ENCODE results near the gene BMP8A.

DNA sequence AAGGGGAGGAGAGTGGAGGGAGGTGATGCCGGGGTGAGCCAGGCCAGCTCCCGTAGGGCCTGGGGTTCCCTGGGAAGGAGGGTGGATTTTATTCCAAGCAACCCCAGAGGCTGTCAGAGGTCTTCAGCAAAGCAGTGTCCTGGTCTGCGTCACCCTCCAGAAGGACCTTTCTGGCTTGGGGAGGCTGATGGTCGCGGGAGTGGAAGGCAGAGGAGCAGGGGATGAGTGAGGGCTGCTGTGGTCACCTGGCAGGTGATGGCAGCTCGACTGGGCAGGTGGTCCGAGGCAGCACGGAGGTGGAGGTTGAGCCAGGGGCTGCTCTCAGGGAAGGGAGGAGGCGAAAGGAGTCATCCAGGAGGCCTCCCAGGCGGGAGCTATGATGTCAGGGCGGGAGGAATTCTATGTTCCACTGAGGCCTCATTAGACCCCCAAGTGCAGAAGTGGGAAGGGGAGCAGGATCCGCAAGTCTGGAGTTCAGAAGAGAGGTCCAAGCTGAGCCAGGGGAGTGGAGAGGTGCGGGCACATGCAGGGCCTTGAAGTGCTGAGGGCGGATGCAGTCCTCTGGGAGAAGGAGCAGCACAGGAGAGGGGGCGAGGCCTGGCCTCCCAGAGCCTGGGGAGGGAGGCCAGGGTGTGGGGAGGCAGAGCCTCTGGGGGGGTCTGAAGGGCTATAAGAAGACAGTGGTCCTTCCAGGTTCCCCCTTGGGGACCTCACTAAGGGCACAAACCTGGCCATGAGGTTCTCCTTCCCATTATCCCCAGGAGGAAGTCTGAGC, 33.3 kb downstream of the BMP8A start:
- TF ChIP-seq, protein P1, sequence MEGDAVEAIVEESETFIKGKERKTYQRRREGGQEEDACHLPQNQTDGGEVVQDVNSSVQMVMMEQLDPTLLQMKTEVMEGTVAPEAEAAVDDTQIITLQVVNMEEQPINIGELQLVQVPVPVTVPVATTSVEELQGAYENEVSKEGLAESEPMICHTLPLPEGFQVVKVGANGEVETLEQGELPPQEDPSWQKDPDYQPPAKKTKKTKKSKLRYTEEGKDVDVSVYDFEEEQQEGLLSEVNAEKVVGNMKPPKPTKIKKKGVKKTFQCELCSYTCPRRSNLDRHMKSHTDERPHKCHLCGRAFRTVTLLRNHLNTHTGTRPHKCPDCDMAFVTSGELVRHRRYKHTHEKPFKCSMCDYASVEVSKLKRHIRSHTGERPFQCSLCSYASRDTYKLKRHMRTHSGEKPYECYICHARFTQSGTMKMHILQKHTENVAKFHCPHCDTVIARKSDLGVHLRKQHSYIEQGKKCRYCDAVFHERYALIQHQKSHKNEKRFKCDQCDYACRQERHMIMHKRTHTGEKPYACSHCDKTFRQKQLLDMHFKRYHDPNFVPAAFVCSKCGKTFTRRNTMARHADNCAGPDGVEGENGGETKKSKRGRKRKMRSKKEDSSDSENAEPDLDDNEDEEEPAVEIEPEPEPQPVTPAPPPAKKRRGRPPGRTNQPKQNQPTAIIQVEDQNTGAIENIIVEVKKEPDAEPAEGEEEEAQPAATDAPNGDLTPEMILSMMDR (IDR thresholded peaks at IDR 0.05; ENCODE audit: low read depth, low read length) = no peak
- no peak for TF ChIP-seq EZH2phosphoT487 (IDR thresholded peaks at IDR 0.05; ENCODE audit: low read depth)

Data from OCI-LY3 (cell line).